Testis (tissue), 3 donors: ENCODE measurements around the gene LTBP1. TPM values are rescaled to one million over a fixed set of nuclear protein-coding genes. Genes with fewer than 3 reads are reported as not detected.
A peak's percentile ranks its signal among the peaks of the same experiment; 100 is the strongest.

Experiments used
- DNase-seq: peaks from one replicate; pipeline ENCODE4 v3.0.0-alpha.2; 2019
- H3K27ac ChIP-seq, 2 donors: fragments of 200-600 bp; sonication (generic); one replicate each; pipeline ENCODE4 v1.5.1; 2019
- H3K27me3 ChIP-seq: fragments of 200-600 bp; sonication (generic); one replicate; pipeline ENCODE4 v1.5.1; 2019
- H3K36me3 ChIP-seq: fragments of 200-600 bp; sonication (generic); one replicate; pipeline ENCODE4 v1.5.1; 2017; ENCODE audit warnings: low read depth; ENCODE audit errors: missing control alignments
- H3K4me1 ChIP-seq: fragments of 200-600 bp; sonication (generic); one replicate; pipeline ENCODE4 v1.5.1; 2019
- H3K4me3 ChIP-seq, 2 donors: fragments of 200-600 bp; sonication (generic); one replicate each; pipeline ENCODE4 v1.5.1; 2017 to 2019
- H3K9me3 ChIP-seq: fragments of 200-600 bp; sonication (generic); one replicate; pipeline ENCODE4 v1.5.1; 2017
- POLR2A ChIP-seq: fragments of 450-650 bp; IDR thresholded peaks from one replicate; pipeline ENCODE4 v1.6.1; 2017; ENCODE audit warnings: antibody characterized with exemption, mild to moderate bottlenecking, moderate library complexity
- WGBS, 2 donors: methylation state at CpG; one replicate each; pipeline ENCODE4 v1.1.5; 2018; 5-methylcytosine and 5-hydroxymethylcytosine counted together
- intact Hi-C: fragments of 100-400 bp; cut with DNase I; formaldehyde crosslinking; loops from one replicate; pipeline ENCODE4 v1.15.1; 2023; ENCODE audit warnings: low total_unique reads
- polyA plus RNA-seq: library from polyadenylated mRNA; stranded (reverse); fragments of 350-450 nt; fragmentation: Illumina TruSeq; extraction: RNeasy Lipid Tissue Mini Kit (QIAGEN cat#74804); gene quantifications from one replicate; pipeline ENCODE4 v1.2.3, GENCODE V29; 2014; ENCODE audit warnings: low read depth, low replicate concordance; ENCODE audit not compliant: insufficient read depth
- total RNA-seq, 2 donors: library from RNA; depleted of rRNA; stranded (reverse); fragments of >200 nt; gene quantifications; one replicate each; pipeline ENCODE4 v1.2.3, GENCODE V29; 2016
- TF ChIP-seq, protein P1 (sequence below), 3 experiments: fragments of 450-650 bp in 2 of 3; fragments of 200-600 bp in 1 of 3; sonication (generic) in 1 of 3; IDR thresholded peaks; one replicate each; pipeline ENCODE4 v1.5.1; 2016 to 2019; ENCODE audit warnings: antibody characterized with exemption in 3 of 3, mild to moderate bottlenecking in 2 of 3, moderate library complexity in 1 of 3

The LTBP1 gene
- total and polyA plus RNA-seq, 3 donors from 2014 or later = 39.6 to 51.5 (median 44.0) TPM

DNA sequence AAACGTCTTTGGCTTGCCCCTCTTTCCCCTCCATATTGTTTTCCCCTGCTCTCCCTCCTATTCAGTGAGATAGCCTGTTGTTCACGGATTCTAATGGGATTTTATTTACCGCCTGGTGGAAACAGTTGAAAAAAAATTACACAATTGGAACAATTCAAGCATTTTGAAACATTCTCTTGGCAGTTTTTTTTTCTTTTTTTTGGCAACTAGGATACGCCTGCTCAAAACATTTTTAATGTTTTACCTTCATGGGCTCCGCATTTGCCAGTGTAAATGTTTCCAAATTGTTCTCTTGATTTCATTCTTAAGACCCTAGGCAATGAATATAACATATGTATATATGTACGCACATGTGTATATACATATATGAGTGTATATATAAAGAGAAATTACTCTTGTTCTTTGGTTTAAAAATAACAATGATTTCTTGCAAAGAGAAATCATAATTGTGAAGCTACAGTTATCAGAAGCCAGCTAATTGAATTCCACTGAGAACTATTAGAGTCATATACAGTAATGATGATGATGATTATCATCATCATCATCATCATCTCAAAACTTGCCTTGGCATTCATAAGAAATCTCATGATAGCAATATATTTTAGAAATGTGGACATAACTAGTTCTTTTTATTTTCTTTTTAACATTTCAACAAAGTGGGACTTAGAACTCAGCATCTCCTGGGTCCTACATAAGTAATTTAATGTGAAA lies 146.7 kb downstream of the LTBP1 start:
- Histone ChIP-seq H3K27me3 (no peaks in the 10 kb centered on the region), H3K9me3 (no peaks in the 10 kb centered on the region), H3K27ac (peak overlapping the region in 1 of 2 donors; percentile 67), H3K36me3 (no peaks in the 10 kb centered on the region), H3K4me1 (no peaks in the 10 kb centered on the region), H3K4me3 (no peak overlapping the region)
- intact Hi-C loops = no loop called here
- TF ChIP-seq, protein P1, sequence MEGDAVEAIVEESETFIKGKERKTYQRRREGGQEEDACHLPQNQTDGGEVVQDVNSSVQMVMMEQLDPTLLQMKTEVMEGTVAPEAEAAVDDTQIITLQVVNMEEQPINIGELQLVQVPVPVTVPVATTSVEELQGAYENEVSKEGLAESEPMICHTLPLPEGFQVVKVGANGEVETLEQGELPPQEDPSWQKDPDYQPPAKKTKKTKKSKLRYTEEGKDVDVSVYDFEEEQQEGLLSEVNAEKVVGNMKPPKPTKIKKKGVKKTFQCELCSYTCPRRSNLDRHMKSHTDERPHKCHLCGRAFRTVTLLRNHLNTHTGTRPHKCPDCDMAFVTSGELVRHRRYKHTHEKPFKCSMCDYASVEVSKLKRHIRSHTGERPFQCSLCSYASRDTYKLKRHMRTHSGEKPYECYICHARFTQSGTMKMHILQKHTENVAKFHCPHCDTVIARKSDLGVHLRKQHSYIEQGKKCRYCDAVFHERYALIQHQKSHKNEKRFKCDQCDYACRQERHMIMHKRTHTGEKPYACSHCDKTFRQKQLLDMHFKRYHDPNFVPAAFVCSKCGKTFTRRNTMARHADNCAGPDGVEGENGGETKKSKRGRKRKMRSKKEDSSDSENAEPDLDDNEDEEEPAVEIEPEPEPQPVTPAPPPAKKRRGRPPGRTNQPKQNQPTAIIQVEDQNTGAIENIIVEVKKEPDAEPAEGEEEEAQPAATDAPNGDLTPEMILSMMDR (IDR thresholded peaks at IDR 0.05) = no peak
- WGBS, 2 donors = 52 to 72% methylated on average over 6 of the region's 6 CpGs
- DNase-seq = no peak

DNA sequence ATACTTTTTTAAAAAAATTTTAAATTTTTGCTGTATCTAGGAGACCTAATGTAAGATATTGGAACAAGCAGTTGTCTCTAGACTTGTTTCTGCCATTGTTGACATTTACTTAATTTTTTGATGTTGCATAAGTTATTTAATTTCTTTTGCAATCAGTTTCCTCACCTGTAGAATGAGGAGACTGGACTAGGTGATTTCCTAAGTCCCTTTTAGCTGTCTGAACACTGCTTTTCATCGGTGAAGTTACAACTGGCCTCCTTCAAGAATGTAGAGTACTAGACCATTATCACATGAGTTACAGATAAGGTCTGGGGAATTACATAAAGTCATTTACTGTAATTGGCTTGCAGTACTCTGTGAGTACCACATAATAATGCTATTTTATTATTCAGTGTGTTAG lies 147.6 kb downstream of the LTBP1 start:
- intact Hi-C loops = no loop called here
- H3K4me3 ChIP-seq = no peak overlapping the region
- H3K27ac ChIP-seq = no peak overlapping the region
- no peaks in the 10 kb centered on the region for H3K27me3 ChIP-seq
- H3K36me3 ChIP-seq = no peaks in the 10 kb centered on the region
- no peak for TF ChIP-seq POLR2A
- TF ChIP-seq, protein P1 (IDR thresholded peaks at IDR 0.05) = no peak
- H3K9me3 ChIP-seq = no peaks in the 10 kb centered on the region
- no peak for DNase-seq
- WGBS, 2 donors = 22 to 38% methylated on average over 1 of the region's 1 CpG
- H3K4me1 ChIP-seq = no peaks in the 10 kb centered on the region

DNA sequence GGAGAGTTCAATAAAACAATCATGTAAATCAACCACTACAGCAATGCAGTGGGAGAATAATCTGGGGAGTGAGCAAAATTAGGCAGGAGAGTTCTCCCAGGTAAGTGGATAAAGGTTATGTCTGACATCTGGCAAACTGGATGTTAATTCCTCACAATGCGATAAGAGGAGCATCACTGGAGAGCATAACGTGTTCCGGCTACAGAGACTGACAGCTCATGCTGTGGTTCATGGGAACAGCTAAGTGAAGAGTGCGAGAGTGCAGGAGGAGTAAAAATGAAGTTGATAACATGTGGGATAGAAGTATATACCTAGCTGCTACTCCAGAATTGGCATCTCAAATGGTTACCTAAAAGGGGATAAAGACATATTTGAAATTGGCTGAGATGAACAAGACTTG lies 153.2 kb downstream of the LTBP1 start:
- Histone ChIP-seq H3K9me3 (no peaks in the 10 kb centered on the region), H3K27ac (peak overlapping the region in 1 of 2 donors; percentile 52), H3K4me3 (no peak overlapping the region), H3K4me1 (peaks cover 5% of the 10 kb centered on the region), H3K36me3 (no peaks in the 10 kb centered on the region), H3K27me3 (no peaks in the 10 kb centered on the region)
- TF ChIP-seq POLR2A = no peak
- TF ChIP-seq, protein P1 (IDR thresholded peaks at IDR 0.05) = no peak
- intact Hi-C loops = no loop called here
- WGBS, 2 donors = 65 to 98% methylated on average over 4 of the region's 4 CpGs
- no peak for DNase-seq

DNA sequence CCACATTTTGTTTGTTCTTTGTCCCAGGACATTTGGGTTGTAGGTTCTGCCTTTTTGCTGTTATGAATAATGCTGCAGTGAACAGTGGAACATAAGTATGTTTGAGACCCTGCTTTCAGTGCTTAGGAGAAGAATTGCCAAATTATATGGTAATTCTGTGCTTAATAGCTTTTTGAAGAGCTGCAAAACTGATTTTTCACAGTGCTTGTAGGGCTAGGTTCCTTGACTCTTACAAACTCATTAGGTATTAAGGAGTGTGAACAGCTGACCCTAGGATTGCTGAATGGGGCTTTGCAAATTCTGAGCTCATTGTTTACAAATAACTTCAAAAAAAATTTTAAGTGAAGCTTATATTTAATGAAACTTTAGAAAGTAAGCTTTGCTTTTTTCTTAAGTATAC lies 154.2 kb downstream of the LTBP1 start:
- no peak for TF ChIP-seq POLR2A
- TF ChIP-seq, protein P1 (IDR thresholded peaks at IDR 0.05) = no peak
- intact Hi-C loops = no loop called here

DNA sequence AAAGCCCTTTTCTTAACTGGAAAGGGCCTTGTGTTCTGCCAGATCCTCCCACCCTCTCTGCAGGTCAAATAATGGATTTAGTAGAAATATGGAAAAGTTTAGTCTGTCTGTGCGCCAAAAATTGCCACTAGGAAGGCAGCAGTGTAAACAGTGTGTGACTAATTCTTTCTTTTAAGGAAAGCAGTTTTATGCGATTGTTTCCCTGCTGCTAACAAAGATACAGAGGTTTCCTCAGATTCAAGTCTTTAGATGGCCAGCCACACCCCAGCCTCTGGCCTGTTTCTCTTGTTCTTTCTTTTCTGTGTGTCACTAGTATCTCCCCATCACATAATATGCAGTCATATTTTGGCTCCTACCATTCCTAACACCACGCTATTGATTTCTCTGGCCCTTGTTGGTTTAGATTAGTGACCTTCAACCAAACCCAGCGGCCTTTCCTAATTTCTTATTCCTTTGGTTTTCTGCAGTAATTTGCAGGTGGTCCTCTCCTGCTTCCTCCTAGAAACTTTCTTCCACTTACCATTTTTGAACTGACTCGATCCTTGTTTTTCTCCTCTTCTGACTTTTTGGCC lies 157.4 kb downstream of the LTBP1 start:
- Histone ChIP-seq H3K36me3 (no peaks in the 10 kb centered on the region), H3K27ac (peak overlapping the region; percentile 51 to 63), H3K27me3 (no peaks in the 10 kb centered on the region), H3K9me3 (no peaks in the 10 kb centered on the region), H3K4me1 (peaks cover 9% of the 10 kb centered on the region), H3K4me3 (no peak overlapping the region)
- no peak for TF ChIP-seq POLR2A
- TF ChIP-seq, protein P1 (IDR thresholded peaks at IDR 0.05) = no peak
- WGBS, 2 donors = 59 to 60% methylated on average over 5 of the region's 5 CpGs
- no peak for DNase-seq
- intact Hi-C loops = no loop called here

More for the DNA sequence above, 154.2 kb downstream of the LTBP1 start:
- no peaks in the 10 kb centered on the region for H3K9me3 ChIP-seq
- no peak for DNase-seq
- H3K4me1 ChIP-seq = peaks cover 5% of the 10 kb centered on the region
- H3K4me3 ChIP-seq = no peak overlapping the region
- H3K27ac ChIP-seq = no peak overlapping the region
- H3K36me3 ChIP-seq = no peaks in the 10 kb centered on the region
- H3K27me3 ChIP-seq = no peaks in the 10 kb centered on the region
